CD4-positive, alpha-beta T cell treated with Interleukin-12 subunit alpha and Interleukin-12 subunit beta, for 1 hour (primary cell): ENCODE measurements around the gene PIAS1.
"Not testable (repeated sequence)": the region's sequence is repeated elsewhere in the genome, so short reads cannot be mapped to it uniquely, and the experiment has no call there.

ENCODE experiments used
- DNase-seq: peaks from one replicate; pipeline ENCODE4 v3.0.0-alpha.2; 2020

Gene PIAS1

DNA sequence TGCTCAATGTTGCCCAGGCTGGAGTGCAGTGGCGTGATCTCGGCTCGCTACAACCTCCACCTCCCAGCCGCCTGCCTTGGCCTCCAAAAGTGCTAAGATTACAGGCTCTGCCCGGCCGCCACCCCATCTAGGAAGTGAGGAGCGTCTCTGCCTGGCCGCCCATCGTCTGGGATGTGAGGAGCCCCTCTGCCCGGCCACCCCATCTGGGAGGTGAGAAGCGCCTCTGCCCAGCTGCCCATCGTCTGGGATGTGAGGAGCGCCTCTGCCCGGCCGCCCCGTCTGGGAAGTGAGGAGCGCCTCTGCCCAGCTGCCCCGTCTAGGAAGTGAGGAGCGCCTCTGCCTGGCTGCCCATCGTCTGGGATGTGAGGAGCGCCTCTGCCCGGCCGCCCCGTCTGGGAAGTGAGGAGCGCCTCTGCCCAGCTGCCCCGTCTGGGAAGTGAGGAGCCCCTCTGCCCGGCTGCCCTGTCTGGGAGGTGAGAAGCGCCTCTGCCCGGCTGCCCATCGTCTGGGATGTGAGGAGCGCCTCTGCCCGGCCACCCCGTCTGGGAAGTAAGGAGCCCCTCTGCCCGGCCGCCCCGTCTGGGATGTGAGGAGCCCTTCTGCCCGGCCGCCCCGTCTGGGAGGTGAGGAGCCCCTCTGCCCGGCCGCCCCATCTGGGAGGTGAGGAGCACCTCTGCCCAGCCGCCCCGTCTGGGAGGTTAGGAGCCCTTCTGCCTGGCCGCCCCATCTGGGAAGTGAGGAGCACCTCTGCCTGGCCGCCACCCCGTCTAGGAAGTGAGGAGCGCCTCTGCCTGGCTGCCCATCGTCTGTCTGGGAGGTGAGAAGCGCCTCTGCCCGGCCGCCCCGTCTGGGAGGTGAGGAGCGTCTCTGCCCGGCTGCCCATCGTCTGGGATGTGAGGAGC is 167.7 kb downstream of the PIAS1 start:
- DNase-seq = not testable (repeated sequence)

DNA sequence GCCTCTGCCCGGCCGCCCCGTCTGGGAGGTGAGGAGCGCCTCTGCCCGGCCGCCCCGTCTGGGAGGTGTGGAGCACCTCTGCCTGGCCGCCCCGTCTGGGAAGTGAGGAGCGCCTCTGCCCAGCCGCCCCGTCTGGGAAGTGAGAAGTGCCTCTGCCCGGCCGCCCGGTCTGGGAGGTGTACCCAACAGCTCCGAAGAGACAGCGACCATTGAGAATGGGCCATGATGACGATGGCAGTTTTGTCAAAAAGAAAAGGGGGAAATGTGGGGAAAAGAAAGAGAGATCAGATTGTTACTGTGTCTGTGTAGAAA is 168.3 kb downstream of the PIAS1 start:
- DNase-seq = not testable (repeated sequence)

DNA sequence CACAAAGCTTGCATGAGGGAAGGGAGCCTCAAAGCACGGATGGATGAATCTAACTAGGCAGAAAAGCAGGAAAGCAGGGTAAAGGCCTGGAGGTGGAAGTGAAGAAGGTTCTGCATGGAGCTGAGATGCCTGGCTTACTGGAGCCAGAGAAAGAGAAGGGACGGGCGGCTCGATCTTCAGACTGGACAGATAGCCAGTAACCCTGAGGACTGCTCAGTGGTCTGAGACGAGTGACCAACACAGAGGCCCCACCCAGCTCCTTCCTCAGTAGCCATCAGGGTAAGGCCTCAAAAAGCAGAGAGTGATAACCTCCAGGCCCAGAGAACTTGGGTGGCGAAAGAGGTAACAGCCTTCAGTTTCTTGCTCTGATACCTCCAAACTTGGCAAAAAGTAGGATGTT is 169.1 kb downstream of the PIAS1 start:
- DNase-seq = no peak

DNA sequence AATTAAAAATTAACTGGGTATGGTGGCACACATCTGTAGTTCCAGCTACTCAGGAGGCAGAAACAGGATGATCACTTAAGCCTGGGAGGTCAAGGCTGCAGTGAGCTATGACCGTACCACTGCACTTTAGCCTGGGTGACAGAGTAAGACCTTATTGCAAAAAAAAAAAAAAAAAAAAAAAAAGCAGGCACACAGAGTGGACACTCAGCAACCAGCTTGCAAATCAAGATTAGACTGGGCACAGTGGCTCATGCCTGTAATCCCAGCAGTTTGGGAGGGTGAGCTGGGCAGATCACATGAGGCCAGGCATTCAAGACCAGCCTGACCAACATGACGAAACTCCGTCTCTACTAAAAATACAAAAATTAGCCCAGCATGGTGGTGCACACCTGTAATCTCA is 170.0 kb downstream of the PIAS1 start:
- DNase-seq = no peak

DNA sequence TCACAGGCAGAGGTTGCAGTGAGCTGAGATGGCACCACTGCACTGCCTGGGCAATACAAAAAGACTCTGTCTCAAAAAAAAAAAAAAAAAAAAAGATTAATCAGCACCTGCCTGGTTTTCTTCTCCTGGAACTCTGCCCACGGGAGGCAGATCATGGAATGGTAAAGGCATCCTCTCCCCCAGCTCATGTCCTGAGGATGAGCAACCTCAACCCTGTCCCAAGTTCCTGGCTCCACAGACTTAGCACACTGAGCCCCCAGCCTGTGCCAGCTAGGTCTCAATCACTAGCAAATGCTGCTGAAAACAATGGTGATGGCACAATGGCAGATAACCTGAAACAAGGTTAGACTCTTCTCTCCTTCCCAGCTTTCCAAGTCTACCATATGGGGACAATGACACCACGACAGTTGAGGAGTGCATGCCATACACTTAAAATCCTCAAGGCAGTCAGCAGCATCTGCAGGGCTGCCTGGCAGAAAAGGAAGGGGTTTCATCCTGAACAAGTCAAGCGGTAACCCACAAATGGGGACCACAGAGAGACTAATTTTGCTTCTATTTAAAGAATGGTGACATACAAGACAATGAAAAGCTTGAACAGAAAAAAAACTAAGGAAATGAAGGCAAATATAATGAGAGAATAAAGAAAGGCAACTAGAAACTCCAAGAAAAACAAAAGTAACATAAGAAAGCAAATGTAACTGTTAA is 170.6 kb downstream of the PIAS1 start:
- DNase-seq = no peak

DNA sequence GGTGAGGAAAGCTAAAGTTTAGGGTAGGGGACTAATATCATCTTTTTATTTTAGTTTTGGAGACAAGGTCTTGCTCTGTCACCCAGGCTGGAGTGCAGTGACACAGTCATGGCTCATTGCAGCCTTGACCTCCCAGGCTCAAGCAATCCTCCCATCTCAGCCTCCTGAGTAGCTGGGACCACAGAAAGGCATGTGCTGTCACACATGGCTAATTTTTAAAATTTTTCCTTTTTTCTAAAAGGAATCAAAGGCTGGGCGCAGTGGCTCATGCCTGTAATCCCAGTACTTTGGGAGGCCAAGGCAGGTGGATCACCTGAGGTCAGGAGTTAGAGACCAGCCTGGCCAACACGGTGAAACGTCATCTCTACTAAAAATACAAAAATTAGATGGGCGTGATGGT is 171.3 kb downstream of the PIAS1 start:
- DNase-seq = not testable (repeated sequence)

DNA sequence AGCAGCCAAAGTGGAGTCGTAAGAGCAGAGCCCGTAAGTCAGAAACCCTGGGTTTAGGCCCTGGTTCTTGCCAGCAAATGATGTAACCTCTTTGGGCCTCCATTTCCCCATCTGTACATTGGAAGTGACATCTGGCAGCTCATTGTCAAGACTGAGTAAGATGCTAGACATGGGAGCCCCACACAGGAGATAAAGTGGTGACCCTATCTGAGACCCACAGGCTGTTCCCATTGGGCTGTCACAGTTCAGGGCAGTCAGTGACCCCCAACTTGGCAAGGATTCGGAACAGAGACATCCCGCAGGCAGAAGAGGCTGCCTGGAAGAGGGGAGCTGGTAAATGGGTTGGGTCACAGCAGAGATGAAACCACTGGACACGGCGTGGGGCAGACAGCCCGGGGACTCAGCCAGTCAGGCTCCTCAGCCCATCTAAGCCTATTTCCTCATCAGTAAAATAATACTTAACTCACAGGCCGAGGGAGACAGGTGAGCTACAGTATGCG is 173.6 kb downstream of the PIAS1 start:
- no peak for DNase-seq

DNA sequence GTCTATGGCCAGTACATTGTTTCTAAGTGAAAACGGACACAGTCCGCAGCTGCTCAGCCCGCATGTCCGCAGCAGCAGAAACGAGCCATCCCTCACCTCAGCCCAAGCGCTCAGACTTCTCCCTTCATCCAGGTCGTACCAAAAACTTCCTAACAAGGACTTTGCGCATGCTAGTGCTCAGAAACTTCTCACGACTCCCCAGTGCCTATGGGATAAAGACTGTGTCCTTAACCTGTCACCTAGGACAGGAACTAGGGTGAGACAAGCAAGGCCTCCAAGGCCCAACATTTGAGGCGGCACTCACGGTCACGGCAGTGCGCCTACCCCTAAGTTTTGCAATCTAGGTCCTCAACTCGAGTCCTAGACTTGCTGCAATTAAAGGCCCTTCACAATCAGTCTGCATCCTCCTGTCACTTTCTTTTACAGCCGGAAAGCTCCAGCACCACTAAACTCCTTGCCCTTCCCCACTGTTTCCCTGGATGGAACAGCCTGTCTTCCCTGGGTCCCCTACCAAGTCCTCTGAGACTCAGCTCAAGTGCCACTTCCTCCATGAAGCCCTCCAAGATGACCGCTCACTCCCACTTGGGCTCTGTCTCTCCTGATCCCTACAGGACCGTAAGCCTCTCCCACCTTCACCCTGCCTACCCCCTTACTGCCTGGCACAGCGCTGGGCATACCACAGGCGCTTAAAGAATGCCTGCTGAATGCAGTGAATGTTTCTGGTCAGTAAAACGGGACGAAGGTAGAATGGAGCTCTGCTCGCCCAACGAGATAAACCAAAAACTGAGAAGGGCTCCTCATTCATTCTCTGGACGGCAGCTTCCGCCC is 174.2 kb downstream of the PIAS1 start:
- no peak for DNase-seq

DNA sequence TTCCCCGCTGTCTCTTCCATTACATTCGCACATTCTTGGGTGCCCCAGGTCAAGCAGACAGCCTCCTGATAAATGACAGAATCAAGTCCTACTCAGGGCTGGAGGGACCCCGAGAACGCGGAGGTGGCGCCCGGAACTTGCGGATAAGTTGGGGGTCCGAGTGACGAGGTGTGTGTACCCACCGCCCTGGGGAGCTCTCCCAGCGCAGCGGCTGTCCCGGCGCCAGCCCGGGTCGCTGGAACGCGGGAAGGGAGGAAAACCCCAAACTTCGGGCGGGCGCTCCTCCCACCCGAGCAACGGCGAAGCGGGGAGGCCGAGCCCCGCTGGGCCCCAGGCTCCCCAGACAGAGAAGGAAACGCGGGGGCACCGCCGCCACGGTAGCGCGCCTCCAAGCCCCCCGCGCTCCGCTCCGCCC is 174.9 kb downstream of the PIAS1 start:
- no peak for DNase-seq

DNA sequence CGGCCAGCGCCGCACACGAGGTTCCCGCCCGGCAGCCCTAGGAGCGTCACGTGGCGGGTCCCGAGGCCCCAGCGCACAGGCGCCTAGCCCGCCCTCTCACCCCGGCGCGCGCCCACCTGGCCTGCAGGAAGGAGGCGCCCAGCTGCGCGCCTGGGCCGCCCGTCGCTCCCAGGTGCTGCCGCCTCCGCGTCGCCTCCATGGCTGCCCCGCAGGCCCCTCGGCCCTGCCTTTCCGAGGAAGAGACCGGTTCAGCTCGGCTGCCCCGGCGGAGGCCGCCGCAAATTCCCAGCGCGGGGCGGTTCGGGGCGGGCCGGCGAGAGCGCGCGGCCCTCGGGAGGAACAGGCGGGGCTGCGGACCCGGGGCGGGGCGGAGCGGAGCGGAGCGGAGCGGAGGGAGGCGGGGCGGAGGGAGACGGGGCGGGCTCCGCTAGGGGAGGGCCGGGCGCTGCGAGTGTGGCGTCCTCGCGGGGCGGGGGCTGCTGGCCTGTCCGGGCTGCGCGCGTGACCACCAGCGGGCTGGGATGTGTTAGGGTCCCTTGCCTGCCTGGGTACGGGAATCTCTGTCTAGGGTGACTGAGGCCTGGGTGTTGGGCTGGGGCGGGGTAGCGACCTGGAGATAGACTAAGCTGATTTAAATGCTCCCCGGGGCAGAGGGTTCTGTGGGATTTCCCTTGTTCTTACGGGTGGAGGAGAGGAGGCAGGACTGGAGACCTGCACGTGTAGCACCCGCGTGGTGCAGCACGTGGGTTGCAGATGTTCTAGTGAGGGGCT is 175.5 kb downstream of the PIAS1 start, which contains the start of gene CLN6:
Gene CLN6 (minus strand): TSS at position 343 of the 771 bp plus-strand sequence. CDS start 144 bp downstream, at position 199.
- DNase-seq = peak; percentile 82

DNA sequence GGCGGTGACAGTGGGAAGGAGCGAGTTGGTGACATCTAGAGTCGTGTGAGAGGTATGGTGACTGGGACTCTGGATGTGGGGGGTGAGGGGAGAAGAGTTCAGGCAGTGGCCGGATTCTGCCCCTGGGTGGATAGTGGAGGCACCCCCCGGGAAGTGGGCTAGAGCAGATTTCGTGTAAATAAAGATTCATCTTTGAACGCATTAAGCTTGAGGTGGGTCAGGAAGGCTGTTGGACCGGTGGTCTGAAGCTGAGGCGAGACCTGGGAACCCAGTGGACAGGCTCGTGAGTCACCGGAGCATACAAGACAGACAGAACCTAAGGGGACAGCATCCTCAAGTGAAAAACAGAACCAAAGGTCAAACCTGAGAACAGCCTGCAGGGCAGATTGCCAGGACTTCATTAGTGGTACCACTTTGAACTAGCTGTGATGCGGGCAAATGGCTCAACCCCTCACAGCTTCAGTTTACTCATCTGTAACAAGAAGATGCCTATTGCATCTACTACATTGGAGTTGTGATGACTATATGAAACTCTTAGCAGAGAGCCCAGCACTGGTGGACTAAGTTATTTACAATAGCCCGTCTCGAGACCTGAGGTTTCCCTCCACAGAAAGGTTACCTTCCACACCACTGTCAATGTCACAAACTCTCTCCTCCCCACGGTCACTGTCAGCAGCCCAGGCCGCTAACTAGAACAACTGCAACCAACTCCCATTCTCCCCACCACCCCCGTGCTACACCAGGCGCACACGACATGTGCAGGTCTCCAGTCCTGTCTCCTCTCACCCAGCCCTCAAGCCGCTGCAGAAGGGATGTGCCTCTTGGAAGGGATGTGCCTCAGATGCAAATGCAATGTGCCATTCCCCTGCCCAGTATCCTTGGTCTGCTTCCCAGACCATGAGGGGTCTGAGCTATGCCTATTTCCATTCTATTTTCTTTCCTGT is 176.3 kb downstream of the PIAS1 start:
- DNase-seq = no peak

DNA sequence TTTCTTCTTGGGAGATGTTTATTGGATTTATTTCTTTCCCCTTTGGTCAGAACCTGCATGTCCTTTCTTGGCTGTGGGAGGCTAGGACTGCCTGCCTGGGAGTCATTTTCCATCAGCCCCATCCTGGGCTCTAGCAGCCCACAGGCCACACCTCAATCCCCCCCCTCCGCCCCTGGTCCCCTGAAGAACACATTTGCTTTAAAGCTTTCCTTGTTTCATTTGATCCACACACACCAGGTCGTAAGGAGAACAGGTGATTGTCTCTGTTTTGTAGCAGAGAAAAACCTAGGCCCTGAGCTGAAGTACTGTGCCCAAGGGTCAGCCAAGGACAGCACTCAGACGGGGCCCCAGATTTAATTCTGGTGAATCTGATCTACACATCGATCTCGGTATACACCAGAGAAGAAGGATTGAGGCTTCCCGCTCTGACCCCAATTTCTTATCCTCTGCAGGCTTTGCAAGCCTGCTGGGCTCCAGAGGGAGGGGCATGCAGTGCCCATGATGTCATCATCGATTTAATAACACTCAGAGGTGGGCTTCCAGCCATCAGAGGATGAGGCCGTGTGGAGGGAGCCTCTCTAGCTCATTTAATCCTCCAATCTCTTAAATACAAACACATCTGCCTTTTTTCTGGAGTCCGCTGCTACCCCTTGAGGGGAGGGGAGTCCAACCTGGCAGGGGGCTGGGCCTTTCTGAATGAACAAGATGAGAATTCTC is 177.1 kb downstream of the PIAS1 start:
- DNase-seq = no peak

DNA sequence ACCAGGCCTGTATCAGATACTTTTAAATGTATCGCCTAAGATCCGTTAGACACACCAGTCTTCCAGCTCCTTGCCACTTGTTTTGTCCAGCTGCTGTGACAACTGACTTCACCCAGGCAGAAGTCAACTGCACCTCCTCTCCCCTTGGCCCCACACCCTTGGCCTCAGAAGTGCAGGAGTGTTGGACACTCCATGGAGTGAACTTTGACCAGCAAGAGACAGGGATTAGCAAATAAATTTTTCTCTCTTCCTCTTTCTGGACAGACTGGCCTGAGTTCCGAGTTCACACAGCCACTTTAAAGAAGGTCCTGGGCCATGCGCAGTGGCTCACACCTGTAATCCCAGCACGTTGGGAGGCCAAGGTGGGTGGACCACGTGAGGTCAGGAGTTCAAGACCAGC is 178.3 kb downstream of the PIAS1 start:
- DNase-seq = no peak

DNA sequence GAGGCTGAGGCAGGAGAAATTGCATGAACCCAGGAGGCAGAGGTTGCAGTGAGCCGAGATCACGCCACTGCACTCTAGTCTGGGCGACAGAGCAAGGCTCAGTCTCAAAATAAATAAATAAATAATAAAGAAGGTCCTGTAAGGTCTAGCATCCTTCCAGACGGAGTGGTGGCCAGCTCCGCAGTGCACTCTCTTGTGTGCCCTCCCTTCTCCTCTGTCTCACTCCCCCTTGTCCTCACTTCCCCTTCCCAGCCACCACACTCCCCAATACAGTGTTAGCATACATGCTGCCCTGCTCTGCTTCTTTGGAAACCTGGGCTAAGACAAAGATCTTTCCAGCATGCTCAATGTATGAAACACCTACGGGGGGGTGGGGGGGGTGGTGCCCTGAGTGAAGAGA is 178.8 kb downstream of the PIAS1 start:
- DNase-seq = no peak

DNA sequence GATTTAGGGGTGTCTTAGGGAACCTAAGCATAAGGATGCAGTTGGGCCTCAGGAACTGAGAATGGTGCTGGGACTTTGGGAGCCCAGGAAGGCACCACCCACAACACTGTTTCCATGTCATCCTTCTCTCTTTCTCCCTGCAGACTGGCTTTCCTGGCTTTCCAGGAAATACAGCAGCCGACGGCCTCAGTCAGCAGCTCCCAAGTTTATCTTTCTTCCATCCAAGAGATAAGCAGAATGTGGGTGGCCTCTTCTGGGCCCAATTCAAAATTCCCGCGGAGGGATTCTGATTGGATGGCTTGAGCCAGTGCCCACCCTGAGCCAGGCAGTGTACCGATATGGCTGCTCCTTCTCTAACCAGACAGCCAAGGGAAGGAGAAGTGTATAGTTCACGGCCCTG is 179.9 kb downstream of the PIAS1 start:
- DNase-seq = no peak

DNA sequence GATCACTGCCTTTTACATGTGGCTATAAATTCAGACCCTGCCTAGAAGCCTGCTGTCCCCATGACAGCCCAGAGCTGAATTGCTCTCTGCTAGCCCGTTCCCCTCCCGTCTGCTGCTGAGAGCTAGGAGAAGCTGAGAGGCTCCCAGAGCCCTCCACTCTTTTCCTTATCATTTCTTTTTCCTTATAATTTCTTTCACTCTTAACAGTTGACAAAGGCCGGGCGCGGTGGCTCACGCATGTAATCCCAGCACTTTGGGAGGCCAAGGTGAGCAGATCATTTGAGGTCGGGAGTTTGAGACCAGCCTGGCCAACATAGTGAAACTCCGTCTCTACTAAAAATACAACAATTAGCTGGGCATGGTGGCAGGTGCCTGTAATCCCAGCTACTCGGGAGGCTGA is 180.4 kb downstream of the PIAS1 start:
- not testable (repeated sequence) for DNase-seq

DNA sequence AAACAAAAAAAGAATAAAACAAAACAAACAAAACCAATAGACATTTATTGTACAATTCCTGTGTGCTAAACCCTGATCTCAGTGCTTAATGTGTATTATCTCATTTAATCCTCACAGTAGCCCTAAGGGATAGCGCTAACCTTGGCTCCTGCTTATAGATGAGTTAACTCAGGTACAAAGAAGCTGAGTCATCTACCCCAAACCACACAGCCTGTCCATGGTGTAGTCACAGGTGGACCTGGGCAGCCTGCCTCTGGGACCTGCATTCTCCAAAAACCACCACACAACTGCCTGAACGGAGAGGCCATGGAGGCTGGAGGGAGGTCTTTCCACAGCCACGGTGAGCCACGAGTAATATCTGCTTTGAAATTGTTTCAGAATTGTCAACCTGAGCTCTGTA is 180.9 kb downstream of the PIAS1 start:
- no peak for DNase-seq

DNA sequence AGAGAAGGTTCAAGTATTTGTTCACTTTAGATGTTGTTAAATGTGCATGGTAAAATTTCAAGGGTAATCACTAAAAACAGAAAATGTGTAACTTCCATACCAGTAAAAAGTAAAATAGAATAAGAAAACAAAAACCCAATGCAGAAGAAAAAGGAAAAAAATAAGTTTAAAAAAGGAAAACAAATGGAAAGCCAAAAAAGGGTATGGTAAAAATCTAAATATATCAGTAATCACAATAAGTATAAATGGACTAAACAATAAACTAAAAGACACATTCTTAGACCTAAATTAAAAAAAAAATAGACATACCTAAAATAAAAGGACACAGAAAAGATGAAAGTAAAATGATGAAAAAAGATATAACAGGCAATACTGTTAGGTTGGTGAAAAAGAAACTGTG is 184.9 kb downstream of the PIAS1 start:
- no peak for DNase-seq

DNA sequence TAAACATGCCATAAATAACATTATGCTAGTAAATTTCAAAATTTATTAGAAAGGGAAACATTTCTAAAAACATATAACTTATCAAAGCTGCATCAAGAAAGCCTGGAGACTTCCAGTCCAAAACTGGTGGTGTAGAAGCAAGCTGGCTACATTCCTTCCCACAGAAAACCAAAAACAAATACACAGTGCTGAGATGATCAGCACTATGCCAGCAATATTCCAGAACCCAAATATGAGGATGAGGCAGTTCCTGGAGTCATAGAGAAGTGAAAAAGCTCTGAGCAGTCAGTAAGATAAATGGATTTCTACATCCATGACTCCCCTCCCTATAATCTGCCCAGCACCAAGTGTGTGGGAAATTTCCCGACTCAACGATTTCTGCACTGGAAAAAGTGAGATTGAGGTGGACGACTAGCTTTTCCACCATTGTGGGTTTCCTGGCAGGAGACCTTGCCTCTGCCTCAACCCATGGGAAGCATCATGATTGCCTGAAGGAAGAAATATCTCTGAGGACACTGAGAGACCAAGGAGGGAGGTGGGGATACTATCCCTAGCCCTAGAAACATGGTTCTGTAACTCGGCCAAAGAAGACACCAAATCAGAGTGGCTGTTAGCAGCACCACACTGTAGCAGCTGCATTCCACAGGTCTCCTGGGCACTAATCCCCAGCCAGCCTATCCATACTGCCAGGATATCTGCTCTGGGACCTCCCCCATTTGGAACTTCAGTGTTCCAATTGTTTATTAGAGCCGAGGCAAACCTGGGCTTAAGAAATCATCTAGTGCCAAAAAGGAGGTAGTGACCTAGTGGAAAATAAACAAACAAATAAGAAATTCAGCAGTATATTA is 187.2 kb downstream of the PIAS1 start:
- no peak for DNase-seq
